ENCODE measurements around the gene IP6K3.

- no peak for TF ChIP-seq CTCF (conservative IDR thresholded peaks at IDR 0.05)
- no peak for TF ChIP-seq ZFX (IDR thresholded peaks at IDR 0.05)
Observed at GRCh38 chr6:33750244-33750991, 3.7 kb upstream of the IP6K3 start.

All from C4-2B (cell line).